ENCODE data around the gene TDRD9.

GRCh38 chr14:104081261-104081835 is 153.1 kb downstream of the TDRD9 start:
- TF ChIP-seq TAF1 (IDR thresholded peaks at IDR 0.05; ENCODE audit: borderline replicate concordance, low read depth, low read length) (no peak), POLR2A (IDR thresholded peaks at IDR 0.05; ENCODE audit: low read depth, low read length) (no peak), POLR2AphosphoS5 (IDR thresholded peaks at IDR 0.05; ENCODE audit: low read depth, low read length) (no peak)

All from GM12892 (cell line).